HL-60 (cell line): ENCODE data around the gene C1S.

Experiments used
- POLR2AphosphoS5 ChIP-seq: IDR thresholded peaks from 2 replicates; pipeline ENCODE4 v1.6.1; 2012; ENCODE audit warnings: low read depth
- REST ChIP-seq: IDR thresholded peaks from 2 replicates; pipeline ENCODE4 v1.6.1; 2012; ENCODE audit warnings: low read depth; ENCODE audit not compliant: insufficient replicate concordance

- TF ChIP-seq REST (no peak), POLR2AphosphoS5 (no peak)
Measured at GRCh38 chr12:7026854-7027253, 33.7 kb upstream of the C1S start.
